ENCODE measurements around the gene RNASE9. TPM values are rescaled to one million over a fixed set of nuclear protein-coding genes. Genes with fewer than 3 reads are reported as not detected.

RNASE9 gene
- total and polyA plus RNA-seq, 2 donors (not counting 1 experiment from before 2014, with no cell fraction given): not detected

DNA sequence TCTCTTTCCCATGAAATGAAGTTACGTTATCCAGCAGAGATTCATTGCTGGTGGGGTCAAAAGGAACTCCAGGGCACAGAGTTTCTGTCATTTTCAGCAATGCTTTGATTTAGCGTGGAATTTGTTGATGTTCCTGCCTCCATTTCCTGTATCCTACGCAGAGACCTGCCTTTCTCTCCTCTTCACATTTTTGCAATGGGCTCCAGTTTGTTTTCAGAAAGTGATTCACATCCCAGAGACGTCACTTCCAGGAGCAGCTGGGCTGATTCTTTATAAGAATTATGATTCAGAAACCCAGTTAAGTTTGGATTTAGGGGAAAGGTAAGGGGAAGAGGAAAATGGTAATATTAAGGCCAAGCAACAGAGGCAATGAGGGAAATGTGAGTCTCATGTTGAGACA, 43.9 kb downstream of the RNASE9 start:
- DNase-seq (no peak), ATAC-seq (ENCODE audit: low read depth) (no peak)
- no peak for TF ChIP-seq EZH2 (IDR thresholded peaks at IDR 0.05; ENCODE audit: borderline replicate concordance, insufficient read depth, low read depth, low read length, poor library complexity, severe bottlenecking)
- TF ChIP-seq, protein P1, sequence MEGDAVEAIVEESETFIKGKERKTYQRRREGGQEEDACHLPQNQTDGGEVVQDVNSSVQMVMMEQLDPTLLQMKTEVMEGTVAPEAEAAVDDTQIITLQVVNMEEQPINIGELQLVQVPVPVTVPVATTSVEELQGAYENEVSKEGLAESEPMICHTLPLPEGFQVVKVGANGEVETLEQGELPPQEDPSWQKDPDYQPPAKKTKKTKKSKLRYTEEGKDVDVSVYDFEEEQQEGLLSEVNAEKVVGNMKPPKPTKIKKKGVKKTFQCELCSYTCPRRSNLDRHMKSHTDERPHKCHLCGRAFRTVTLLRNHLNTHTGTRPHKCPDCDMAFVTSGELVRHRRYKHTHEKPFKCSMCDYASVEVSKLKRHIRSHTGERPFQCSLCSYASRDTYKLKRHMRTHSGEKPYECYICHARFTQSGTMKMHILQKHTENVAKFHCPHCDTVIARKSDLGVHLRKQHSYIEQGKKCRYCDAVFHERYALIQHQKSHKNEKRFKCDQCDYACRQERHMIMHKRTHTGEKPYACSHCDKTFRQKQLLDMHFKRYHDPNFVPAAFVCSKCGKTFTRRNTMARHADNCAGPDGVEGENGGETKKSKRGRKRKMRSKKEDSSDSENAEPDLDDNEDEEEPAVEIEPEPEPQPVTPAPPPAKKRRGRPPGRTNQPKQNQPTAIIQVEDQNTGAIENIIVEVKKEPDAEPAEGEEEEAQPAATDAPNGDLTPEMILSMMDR (IDR thresholded peaks at IDR 0.05): no peak
- intact Hi-C loops (cut with micrococcal nuclease): no loop called here
- Mint-ChIP-seq H3K4me3 (no peak overlapping the region), H3K27ac (no peak overlapping the region), H3K27me3 (no peaks in the 10 kb centered on the region), H3K9me3 (ENCODE audit: insufficient read depth) (no peaks in the 10 kb centered on the region), H3K4me1 (peaks cover 12% of the 10 kb centered on the region)
- CTCF ChIA-PET: no interaction called here
- Histone ChIP-seq H3K27ac (ENCODE audit: low read length in 2 of 2) (no peak overlapping the region), H3K27me3 (replicated peaks in 1 of 4; ENCODE audit: control extremely low read depth in 1 of 4, control insufficient read depth in 3 of 4, insufficient read depth in 4 of 4, low read length in 3 of 4) (no peaks in the 10 kb centered on the region), H3K9me3 (ENCODE audit: control extremely low read depth in 1 of 3, control insufficient read depth in 2 of 3, insufficient read depth in 1 of 3, low read length in 2 of 3) (peaks cover 0 to 3% (median 0%) of the 10 kb centered on the region in 3 donors), H3K4me1 (ENCODE audit: control insufficient read depth in 2 of 2, insufficient read depth in 2 of 2, low read length in 2 of 2) (peaks cover 9% of the 10 kb centered on the region in 2 donors), H3K4me3 (ENCODE audit: control extremely low read depth in 1 of 5, extremely low read depth in 1 of 5, insufficient read depth in 1 of 5, low read depth in 2 of 5, low read length in 4 of 5) (no peak overlapping the region), H2AFZ (ENCODE audit: insufficient read depth, low read depth, low read length, poor library complexity, severe bottlenecking) (no peak overlapping the region), H3K4me2 (replicated peaks; ENCODE audit: low read depth, low read length, poor library complexity, severe bottlenecking) (no peak overlapping the region), H3K79me2 (ENCODE audit: control insufficient read depth, insufficient read depth, low read length) (no peaks in the 10 kb centered on the region), H3K9ac (ENCODE audit: low read length) (no peak overlapping the region), H4K20me1 (ENCODE audit: control insufficient read depth, insufficient read depth, low read length, poor library complexity, severe bottlenecking) (no peaks in the 10 kb centered on the region), H3K36me3 (replicated peaks in 1 of 2; ENCODE audit: control extremely low read depth in 1 of 2, control insufficient read depth in 1 of 2, extremely low read depth in 1 of 2, insufficient read depth in 2 of 2, low read length in 1 of 2) (no peaks in the 10 kb centered on the region)
- 100% methylated on average over 3 of the region's 4 CpGs for WGBS (ENCODE audit: insufficient coverage)
- POLR2A ChIA-PET: no interaction called here

DNA sequence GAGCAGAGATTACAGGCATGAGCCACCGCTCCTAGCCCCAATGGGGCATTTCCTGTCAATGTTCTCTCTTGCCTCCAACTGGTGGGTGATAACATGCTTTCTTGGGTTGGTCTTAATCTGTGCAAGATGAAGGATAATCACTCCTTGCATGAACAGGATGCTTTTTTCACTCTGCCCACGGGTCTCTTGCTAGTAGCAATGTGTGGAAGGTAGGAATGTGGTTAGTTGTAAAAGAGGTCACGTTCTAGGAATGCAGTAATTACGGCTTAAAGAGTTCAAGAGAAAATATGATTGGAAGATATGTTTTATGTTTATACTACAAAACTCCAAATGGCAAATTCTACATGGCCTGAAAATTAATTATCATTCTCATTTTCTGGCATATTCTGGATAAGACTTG, 45.0 kb downstream of the RNASE9 start:
- no peak for TF ChIP-seq EZH2 (IDR thresholded peaks at IDR 0.05; ENCODE audit: borderline replicate concordance, insufficient read depth, low read depth, low read length, poor library complexity, severe bottlenecking)
- TF ChIP-seq, protein P1 (IDR thresholded peaks at IDR 0.05): no peak
- peaks cover 21% of the 10 kb centered on the region for H3K4me1 Mint-ChIP-seq
- H3K9me3 ChIP-seq (ENCODE audit: control extremely low read depth in 1 of 3, control insufficient read depth in 2 of 3, insufficient read depth in 1 of 3, low read length in 2 of 3): peaks cover 0 to 3% (median 0%) of the 10 kb centered on the region in 3 donors
- H3K27ac Mint-ChIP-seq: no peak overlapping the region
- DNase-seq (no peak), ATAC-seq (ENCODE audit: low read depth) (no peak)
- no peak overlapping the region for H3K4me2 ChIP-seq (replicated peaks; ENCODE audit: low read depth, low read length, poor library complexity, severe bottlenecking)
- no peaks in the 10 kb centered on the region for H3K27me3 ChIP-seq (replicated peaks in 1 of 4; ENCODE audit: control extremely low read depth in 1 of 4, control insufficient read depth in 3 of 4, insufficient read depth in 4 of 4, low read length in 3 of 4)
- no peak overlapping the region for H3K4me3 ChIP-seq (ENCODE audit: control extremely low read depth in 1 of 5, extremely low read depth in 1 of 5, insufficient read depth in 1 of 5, low read depth in 2 of 5, low read length in 4 of 5)
- H3K9me3 Mint-ChIP-seq (ENCODE audit: insufficient read depth): no peaks in the 10 kb centered on the region
- intact Hi-C loops (cut with micrococcal nuclease): no loop called here
- H4K20me1 ChIP-seq (ENCODE audit: control insufficient read depth, insufficient read depth, low read length, poor library complexity, severe bottlenecking): no peaks in the 10 kb centered on the region
- no peak overlapping the region for H3K9ac ChIP-seq (ENCODE audit: low read length)
- WGBS (ENCODE audit: insufficient coverage): 50% methylated on average over 1 of the region's 4 CpGs
- no peaks in the 10 kb centered on the region for H3K27me3 Mint-ChIP-seq
- CTCF ChIA-PET: no interaction called here
- no peak overlapping the region for H2AFZ ChIP-seq (ENCODE audit: insufficient read depth, low read depth, low read length, poor library complexity, severe bottlenecking)
- POLR2A ChIA-PET: no interaction called here
- H3K79me2 ChIP-seq (ENCODE audit: control insufficient read depth, insufficient read depth, low read length): no peaks in the 10 kb centered on the region
- no peak overlapping the region for H3K27ac ChIP-seq (ENCODE audit: low read length in 2 of 2)
- no peak overlapping the region for H3K4me3 Mint-ChIP-seq
- peaks cover 16 to 18% of the 10 kb centered on the region in 2 donors for H3K4me1 ChIP-seq (ENCODE audit: control insufficient read depth in 2 of 2, insufficient read depth in 2 of 2, low read length in 2 of 2)
- H3K36me3 ChIP-seq (replicated peaks in 1 of 2; ENCODE audit: control extremely low read depth in 1 of 2, control insufficient read depth in 1 of 2, extremely low read depth in 1 of 2, insufficient read depth in 2 of 2, low read length in 1 of 2): no peaks in the 10 kb centered on the region
